Uterus (tissue), 4 donors: Measurements from ENCODE around the gene C17orf113. TPM values are rescaled to one million over a fixed set of nuclear protein-coding genes. Genes with fewer than 3 reads are reported as not detected.

Experiments
- DNase-seq, 2 donors: peaks; one replicate each; pipeline ENCODE4 v3.0.0-alpha.2; 2019 to 2020
- H3K27ac ChIP-seq, 2 donors: fragments of 200-600 bp; sonication (generic); 1 replicate in 1 of 2; 2 replicates in 1 of 2; pipeline ENCODE4 v1.5.1; 2016 to 2018
- H3K27me3 ChIP-seq, 2 donors: fragments of 200-600 bp; sonication (generic); one replicate each; pipeline ENCODE4 v1.5.1; 2018 to 2019; ENCODE audit warnings: control low read depth in 1 of 2
- H3K36me3 ChIP-seq, 2 donors: fragments of 200-600 bp; sonication (generic); one replicate each; pipeline ENCODE4 v1.5.1; 2019; ENCODE audit warnings: control low read depth in 1 of 2
- H3K4me1 ChIP-seq, 2 donors: fragments of 200-600 bp; sonication (generic); one replicate each; pipeline ENCODE4 v1.5.1; 2018 to 2019; ENCODE audit warnings: control low read depth in 1 of 2
- H3K4me3 ChIP-seq, 2 donors: fragments of 200-600 bp; sonication (generic); 1 replicate in 1 of 2; 2 replicates in 1 of 2; pipeline ENCODE4 v1.5.1; 2018 to 2019; ENCODE audit warnings: mild to moderate bottlenecking in 1 of 2
- H3K9me3 ChIP-seq, 2 donors: fragments of 200-600 bp; sonication (generic); one replicate each; pipeline ENCODE4 v1.5.1; 2019; ENCODE audit warnings: control low read depth in 1 of 2
- CTCF ChIP-seq, 4 experiments: fragments of 200-600 bp in 2 of 4; fragments of 450-650 bp in 2 of 4; sonication (generic) in 2 of 4; IDR thresholded peaks; one replicate each; pipeline ENCODE4 v1.5.1; 2016 to 2019; ENCODE audit warnings: antibody characterized with exemption in 4 of 4, mild to moderate bottlenecking in 2 of 4, moderate library complexity in 1 of 4
- POLR2A ChIP-seq, 2 donors: fragments of 450-650 bp; IDR thresholded peaks; one replicate each; pipeline ENCODE4 v1.6.1; 2016; ENCODE audit warnings: antibody characterized with exemption in 2 of 2, mild to moderate bottlenecking in 1 of 2, moderate library complexity in 1 of 2
- intact Hi-C: fragments of 100-400 bp; cut with DNase I; formaldehyde crosslinking; loops from one replicate; pipeline ENCODE4 v1.15.1; 2023; ENCODE audit warnings: low total_unique reads
- total RNA-seq, 4 donors: library from RNA; depleted of rRNA in 3 of 4; stranded (reverse); fragments of >200 nt in 3 of 4; gene quantifications; one replicate each; pipeline versions ENCODE4 v1.1.0 to v1.2.4, GENCODE V29; 2014 to 2023
- donor health status: DM: yes; HTN: yes; CAD: no.

The C17orf113 gene
- total RNA-seq, 4 donors from 2014 or later: 0.77 to 3.3 (median 2.1) TPM; not detected in 1

DNA sequence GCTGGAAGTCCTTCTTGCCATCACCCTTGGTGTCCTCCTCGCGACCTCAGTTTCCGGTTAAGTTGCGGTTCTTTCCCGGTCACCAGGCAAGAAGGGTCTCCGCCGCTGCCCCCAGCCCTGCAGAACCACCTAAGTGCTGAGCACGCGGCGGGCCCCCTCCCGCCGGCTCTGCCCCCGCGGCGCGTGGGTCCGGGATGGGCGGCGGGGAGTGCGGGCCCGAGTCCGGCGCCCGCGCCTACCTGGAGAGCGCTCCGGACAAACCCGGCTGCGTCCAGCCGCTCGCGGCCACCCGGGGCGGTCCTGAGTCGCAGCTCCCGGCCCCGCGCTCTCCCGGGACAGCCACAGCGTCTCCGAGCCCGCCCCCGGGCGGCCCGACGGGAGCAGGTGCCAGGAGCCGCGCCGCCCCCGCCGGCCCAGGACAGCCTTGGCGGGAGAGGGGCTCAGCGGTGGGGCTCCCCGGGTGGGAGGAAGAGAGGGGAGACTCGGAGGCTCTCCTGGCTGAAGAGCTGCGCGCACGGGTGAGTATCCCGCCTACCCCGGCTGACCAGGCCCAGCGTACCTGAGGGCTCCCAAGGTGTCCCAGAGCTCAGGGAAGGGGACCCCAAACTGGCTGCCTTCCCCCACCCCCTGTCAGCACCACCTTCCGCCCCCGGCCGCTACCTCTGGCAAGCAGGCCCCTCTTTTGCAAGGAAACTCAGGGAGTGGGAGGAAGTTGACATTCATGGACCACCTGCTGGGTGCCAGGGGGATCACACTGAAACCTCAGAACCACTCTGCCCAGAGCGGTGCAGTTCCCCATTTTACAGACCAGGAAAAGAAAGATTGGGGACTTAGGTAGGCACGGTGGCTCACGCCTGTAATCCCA is 22.2 kb upstream of the C17orf113 start:
- Histone ChIP-seq H3K4me3 (no peak overlapping the region), H3K27me3 (peaks cover 3 to 4% of the 10 kb centered on the region in 2 donors), H3K9me3 (no peaks in the 10 kb centered on the region), H3K4me1 (peaks cover 0 to 7% of the 10 kb centered on the region in 2 donors), H3K36me3 (no peaks in the 10 kb centered on the region), H3K27ac (no peak overlapping the region)
- no peak for DNase-seq
- intact Hi-C loops: no loop called here
- TF ChIP-seq POLR2A (IDR thresholded peaks at IDR 0.05) (no peak), CTCF (IDR thresholded peaks at IDR 0.05) (no peak)

GRCh38 chr17:42071810-42072209 is 21.4 kb upstream of the C17orf113 start:
- no peak overlapping the region for H3K27ac ChIP-seq
- H3K27me3 ChIP-seq: peaks cover 3 to 4% of the 10 kb centered on the region in 2 donors
- peaks cover 0 to 7% of the 10 kb centered on the region in 2 donors for H3K4me1 ChIP-seq
- H3K9me3 ChIP-seq: no peaks in the 10 kb centered on the region
- H3K4me3 ChIP-seq: no peak overlapping the region
- intact Hi-C loops: no loop called here
- no peak for DNase-seq
- TF ChIP-seq POLR2A (IDR thresholded peaks at IDR 0.05): no peak
- TF ChIP-seq CTCF (IDR thresholded peaks at IDR 0.05): no peak
- no peaks in the 10 kb centered on the region for H3K36me3 ChIP-seq

DNA sequence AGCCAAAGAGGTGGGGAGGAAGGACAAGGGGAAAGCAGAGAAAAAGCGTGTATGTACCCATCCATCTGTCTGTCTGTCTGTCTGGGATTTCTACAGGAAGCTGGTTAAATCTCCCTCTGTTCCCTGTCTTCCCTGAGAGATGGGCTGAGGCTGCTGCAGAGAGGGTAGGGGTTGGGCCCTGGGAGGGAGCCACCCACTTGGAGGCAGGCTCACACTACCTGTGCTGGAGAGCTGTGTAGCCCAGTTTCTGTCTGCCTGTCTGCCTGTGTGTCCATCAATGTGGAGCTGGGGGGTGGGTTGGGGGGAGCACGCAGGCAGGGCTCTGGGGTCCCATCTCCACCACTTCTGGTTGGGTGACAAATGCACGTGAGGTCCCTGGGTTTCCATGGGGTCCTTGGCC is 18.6 kb upstream of the C17orf113 start:
- DNase-seq: no peak
- Histone ChIP-seq H3K9me3 (no peaks in the 10 kb centered on the region), H3K4me1 (peaks cover 0 to 7% of the 10 kb centered on the region in 2 donors), H3K27ac (no peak overlapping the region), H3K4me3 (no peak overlapping the region), H3K36me3 (no peaks in the 10 kb centered on the region), H3K27me3 (peaks cover 3 to 4% of the 10 kb centered on the region in 2 donors)
- no peak for TF ChIP-seq CTCF (IDR thresholded peaks at IDR 0.05)
- no peak for TF ChIP-seq POLR2A (IDR thresholded peaks at IDR 0.05)
- intact Hi-C loops: loop anchor here (5.0 kb wide), 1 partner anchor 48 kb away; no protein-coding TSS in a partner anchor

DNA sequence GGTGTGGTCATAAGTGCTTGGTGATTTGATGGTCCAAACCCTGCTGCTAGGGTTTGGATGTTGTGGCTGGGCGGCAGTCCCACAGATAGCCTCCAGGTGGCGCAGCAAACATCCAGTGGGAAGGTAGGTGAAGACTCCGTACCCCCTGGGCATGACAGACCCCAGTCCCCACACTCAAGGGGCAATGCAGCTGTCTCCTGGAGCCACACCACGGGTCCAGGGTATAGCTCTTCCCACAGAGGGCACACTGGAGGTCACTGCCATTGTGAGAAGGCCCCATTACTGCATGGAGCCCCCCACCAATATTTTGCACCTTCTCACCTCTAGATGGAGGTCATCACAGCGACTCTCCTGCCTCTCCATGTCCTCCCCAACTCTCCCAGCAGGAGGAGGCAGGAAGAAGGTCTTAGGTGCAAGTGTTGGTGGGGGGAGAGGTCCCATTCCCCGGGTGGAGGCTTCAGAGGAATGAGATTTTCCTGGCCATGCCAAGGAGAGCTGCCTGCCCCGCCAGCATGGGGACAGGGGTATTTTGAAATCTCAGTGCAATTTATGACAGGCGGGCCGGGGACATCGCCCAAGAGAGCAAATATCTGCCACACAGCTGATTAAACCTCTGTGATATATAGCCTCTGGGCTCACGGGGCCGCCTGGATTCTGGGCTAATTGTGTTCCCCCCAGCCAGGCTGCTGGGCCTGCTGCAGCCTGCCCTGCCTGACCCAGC is 17.1 kb upstream of the C17orf113 start:
- peaks cover 0 to 6% of the 10 kb centered on the region in 2 donors for H3K4me1 ChIP-seq
- H3K27me3 ChIP-seq: no peaks in the 10 kb centered on the region
- no peak overlapping the region for H3K4me3 ChIP-seq
- intact Hi-C loops: loop anchor here (5.0 kb wide), 1 partner anchor 50 kb away; no protein-coding TSS in a partner anchor
- no peak overlapping the region for H3K27ac ChIP-seq
- DNase-seq: peak; percentile 62 to 75
- H3K9me3 ChIP-seq: no peaks in the 10 kb centered on the region
- H3K36me3 ChIP-seq: no peaks in the 10 kb centered on the region
- no peak for TF ChIP-seq POLR2A (IDR thresholded peaks at IDR 0.05)
- peak; percentile 68 to 87 (median 75) for TF ChIP-seq CTCF (IDR thresholded peaks at IDR 0.05)

GRCh38 chr17:42065201-42065600 is 14.8 kb upstream of the C17orf113 start:
- H3K4me3 ChIP-seq: no peak overlapping the region
- intact Hi-C loops: loop anchor here (5.0 kb wide), 1 partner anchor 52 kb away; no protein-coding TSS in a partner anchor
- H3K27me3 ChIP-seq: no peaks in the 10 kb centered on the region
- no peaks in the 10 kb centered on the region for H3K4me1 ChIP-seq
- no peak for TF ChIP-seq CTCF (IDR thresholded peaks at IDR 0.05)
- TF ChIP-seq POLR2A (IDR thresholded peaks at IDR 0.05): no peak
- H3K27ac ChIP-seq: no peak overlapping the region
- H3K36me3 ChIP-seq: no peaks in the 10 kb centered on the region
- H3K9me3 ChIP-seq: no peaks in the 10 kb centered on the region
- no peak for DNase-seq
